Lower leg skin (tissue), 3 donors: ENCODE measurements around the gene YAE1.

Experiments
- CTCF ChIP-seq, 3 donors: fragments of 450-650 bp; IDR thresholded peaks; one replicate each; pipeline ENCODE4 v1.5.1; 2016; ENCODE audit warnings: antibody characterized with exemption in 3 of 3, mild to moderate bottlenecking in 3 of 3, moderate library complexity in 2 of 3
- POLR2A ChIP-seq, 2 donors: fragments of 450-650 bp; IDR thresholded peaks; one replicate each; pipeline ENCODE4 v1.6.1; 2016 to 2017; ENCODE audit warnings: antibody characterized with exemption in 2 of 2, mild to moderate bottlenecking in 1 of 2, moderate library complexity in 1 of 2

- TF ChIP-seq POLR2A (IDR thresholded peaks at IDR 0.05) (no peak), CTCF (IDR thresholded peaks at IDR 0.05) (no peak)
Observed at GRCh38 chr7:39516498-39516897, 49.7 kb upstream of the YAE1 start.
